ENCODE data around the gene VCL. TPM values are rescaled to one million over a fixed set of nuclear protein-coding genes. Genes with fewer than 3 reads are reported as not detected.
"Not testable (repeated sequence)": the region's sequence is repeated elsewhere in the genome, so short reads cannot be mapped to it uniquely, and the experiment has no call there.

VCL gene
- total RNA-seq, 1 experiment from 2014 or later = 382 TPM

- H2AFZ ChIP-seq (ENCODE audit: low read length) = no peak overlapping the region
- H3K27ac ChIP-seq (ENCODE audit: low read length) = no peak overlapping the region
- H3K9me3 ChIP-seq (ENCODE audit: low read length) = no peaks in the 10 kb centered on the region
- TF ChIP-seq EZH2phosphoT487 (IDR thresholded peaks at IDR 0.05; ENCODE audit: borderline replicate concordance, low read length) = no peak
- TF ChIP-seq CTCF (conservative IDR thresholded peaks at IDR 0.05; ENCODE audit: low read depth, low read length) = no peak
- TF ChIP-seq EZH2 (IDR thresholded peaks at IDR 0.05; ENCODE audit: low read length, unreplicated experiment) = no peak
- DNase-seq (peak; percentile 49), ATAC-seq (no peak)
- H3K4me3 ChIP-seq (ENCODE audit: low read length) = no peak overlapping the region
- H3K9ac ChIP-seq (ENCODE audit: low read length) = no peak overlapping the region
- no TSS peak for BruUV-seq (replicated peaks)
- H3K36me3 ChIP-seq (ENCODE audit: low read depth, low read length) = no peaks in the 10 kb centered on the region
- intact Hi-C loops (cut with micrococcal nuclease) = loop anchor here (5.0 kb wide), 1 partner anchor 112 kb away; no protein-coding TSS in a partner anchor
- no peaks in the 10 kb centered on the region for H3F3A ChIP-seq (ENCODE audit: low read length, unreplicated experiment)
- H3K4me1 ChIP-seq (ENCODE audit: insufficient read depth, low read length) = peaks cover 12% of the 10 kb centered on the region
- ChIA-PET CTCF (interaction anchor here (1.0 to 1.5 kb wide), 2 partner anchors 18 to 122 kb away, joined by 3 to 6 read pairs; no protein-coding TSS in a partner anchor), POLR2A (ENCODE audit: unreplicated experiment) (interaction anchor here (0.5 kb wide), 1 partner anchor 24 kb away, joined by 3 read pairs; no protein-coding TSS in a partner anchor)
- no peaks in the 10 kb centered on the region for H3K9me2 ChIP-seq (replicated peaks; ENCODE audit: low read length)
- H3K79me2 ChIP-seq (ENCODE audit: low read length) = no peaks in the 10 kb centered on the region
- no peak overlapping the region for H3K4me2 ChIP-seq (ENCODE audit: low read length)
- H3K27me3 ChIP-seq (ENCODE audit: low read length) = no peaks in the 10 kb centered on the region
- no peaks in the 10 kb centered on the region for H4K20me1 ChIP-seq (ENCODE audit: low read length)
Observed at GRCh38 chr10:73959484-73960243, 38.3 kb upstream of the VCL start.

GRCh38 chr10:73962386-73962785, 35.5 kb upstream of the VCL start:
- Histone ChIP-seq H3K27ac (ENCODE audit: low read length) (no peak overlapping the region), H3K9ac (ENCODE audit: low read length) (no peak overlapping the region), H3K79me2 (ENCODE audit: low read length) (no peaks in the 10 kb centered on the region), H4K20me1 (ENCODE audit: low read length) (no peaks in the 10 kb centered on the region), H3K9me3 (ENCODE audit: low read length) (no peaks in the 10 kb centered on the region), H3K27me3 (ENCODE audit: low read length) (no peaks in the 10 kb centered on the region), H3K4me1 (ENCODE audit: insufficient read depth, low read length) (peaks cover 27% of the 10 kb centered on the region), H3K4me3 (ENCODE audit: low read length) (no peak overlapping the region), H3K36me3 (ENCODE audit: low read depth, low read length) (no peaks in the 10 kb centered on the region), H2AFZ (ENCODE audit: low read length) (no peak overlapping the region), H3F3A (ENCODE audit: low read length, unreplicated experiment) (peaks cover 10% of the 10 kb centered on the region), H3K4me2 (ENCODE audit: low read length) (no peak overlapping the region), H3K9me2 (replicated peaks; ENCODE audit: low read length) (no peaks in the 10 kb centered on the region)
- intact Hi-C loops (cut with micrococcal nuclease) = no loop called here
- DNase-seq (no peak), ATAC-seq (no peak)
- CTCF ChIA-PET = interaction anchor here (0.5 kb wide), 1 partner anchor 291 kb away, joined by 13 read pairs; no protein-coding TSS in a partner anchor
- POLR2A ChIA-PET (ENCODE audit: unreplicated experiment) = interaction anchor here (0.7 kb wide), 1 partner anchor 143 kb away, joined by 5 read pairs; no protein-coding TSS in a partner anchor
- TF ChIP-seq CTCF (conservative IDR thresholded peaks at IDR 0.05; ENCODE audit: low read depth, low read length) = no peak
- no peak for TF ChIP-seq EZH2 (IDR thresholded peaks at IDR 0.05; ENCODE audit: low read length, unreplicated experiment)
- no peak for TF ChIP-seq EZH2phosphoT487 (IDR thresholded peaks at IDR 0.05; ENCODE audit: borderline replicate concordance, low read length)
- no TSS peak for BruUV-seq (replicated peaks)

GRCh38 chr10:73963533-73963932, 34.4 kb upstream of the VCL start:
- H3K27ac ChIP-seq (ENCODE audit: low read length); H2AFZ ChIP-seq (ENCODE audit: low read length); H3K9ac ChIP-seq (ENCODE audit: low read length); H4K20me1 ChIP-seq (ENCODE audit: low read length); H3K4me3 ChIP-seq (ENCODE audit: low read length); H3K9me3 ChIP-seq (ENCODE audit: low read length); H3K79me2 ChIP-seq (ENCODE audit: low read length); DNase-seq; H3K4me2 ChIP-seq (ENCODE audit: low read length); intact Hi-C loops (cut with micrococcal nuclease); H3K27me3 ChIP-seq (ENCODE audit: low read length); H3K9me2 ChIP-seq (replicated peaks; ENCODE audit: low read length); BruUV-seq (replicated peaks); ATAC-seq; H3K36me3 ChIP-seq (ENCODE audit: low read depth, low read length): not testable (repeated sequence)
- ChIA-PET POLR2A (ENCODE audit: unreplicated experiment) (interaction anchor here (0.7 kb wide), 1 partner anchor 83 kb away, joined by 3 read pairs; no protein-coding TSS in a partner anchor), CTCF (interaction anchor here (0.6 to 0.8 kb wide), 2 partner anchors 15 to 76 kb away, joined by 3 to 6 read pairs; no protein-coding TSS in a partner anchor)
- peaks cover 27% of the 10 kb centered on the region for H3K4me1 ChIP-seq (ENCODE audit: insufficient read depth, low read length)
- H3F3A ChIP-seq (ENCODE audit: low read length, unreplicated experiment) = peaks cover 10% of the 10 kb centered on the region
